A673 (cell line): ENCODE results near the gene YTHDF2.

Experiments used
- CTCF ChIP-seq: fragments of 300-800, 200-600 bp; sonication (generic); conservative IDR thresholded peaks from 2 replicates; pipeline ENCODE4 v1.5.1; 2017; ENCODE audit warnings: low read depth, mild to moderate bottlenecking, antibody characterized with exemption, low read length, moderate library complexity, mixed read lengths
- EZH2 ChIP-seq: fragments of 200-600 bp; sonication (generic); IDR thresholded peaks from 2 replicates; pipeline ENCODE4 v1.6.1; 2017; ENCODE audit warnings: borderline replicate concordance, low read depth, mild to moderate bottlenecking, mixed read lengths, antibody characterized with exemption, low read length; ENCODE audit not compliant: poor library complexity, severe bottlenecking

GRCh38 chr1:28789412-28789811 lies 52.7 kb downstream of the YTHDF2 start:
- no peak for TF ChIP-seq CTCF
- TF ChIP-seq EZH2, result no peak
